NT2/D1 (cell line): ENCODE results near the gene FAIM2.

Experiments
- SUZ12 ChIP-seq: IDR thresholded peaks from 2 replicates; pipeline ENCODE4 v1.6.1; 2011; ENCODE audit not compliant: insufficient read length, insufficient read depth; ENCODE audit errors: extremely low read depth
- YY1 ChIP-seq: IDR thresholded peaks from 2 replicates; pipeline ENCODE4 v1.6.1; 2011; ENCODE audit not compliant: insufficient read length, insufficient read depth
- ZNF274 ChIP-seq: IDR thresholded peaks from 2 replicates; pipeline ENCODE4 v1.6.1; 2011; ENCODE audit warnings: mild to moderate bottlenecking, low read depth, low read length

GRCh38 chr12:49942921-49943624 lies 39.4 kb upstream of the FAIM2 start:
- TF ChIP-seq ZNF274 (no peak), SUZ12 (no peak), YY1 (no peak)
